Measurements from ENCODE around the gene PTPRG. TPM values are rescaled to one million over a fixed set of nuclear protein-coding genes. Genes with fewer than 3 reads are reported as not detected.

PTPRG gene
- total and polyA plus RNA-seq, 2 of the 13 experiments (the other 11 are each of a cell fraction or from before 2014, with no cell fraction given) = 8.0 to 25.3 TPM

DNA sequence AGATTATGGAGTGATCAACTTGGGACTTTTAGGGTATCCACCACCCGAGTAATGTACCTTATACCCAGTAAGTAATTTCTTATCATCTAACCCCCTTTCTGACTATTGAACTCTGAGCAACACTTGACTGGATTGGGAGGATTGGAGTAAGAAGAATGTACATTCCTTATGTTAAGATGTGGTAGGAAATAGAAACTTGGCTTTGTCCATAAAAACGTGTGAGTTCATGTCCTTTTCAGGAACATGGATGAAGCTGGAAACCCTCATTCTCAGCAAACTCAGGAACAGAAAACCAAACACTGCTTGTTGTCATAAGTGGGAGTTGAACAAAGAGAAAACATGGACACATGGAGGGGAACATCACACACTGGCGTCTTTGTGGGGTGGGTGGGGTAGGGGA, 112.3 kb downstream of the PTPRG start:
- Histone ChIP-seq H4K20me1 (ENCODE audit: insufficient read depth, low read length) (no peaks in the 10 kb centered on the region), H3K4me2 (ENCODE audit: low read depth, low read length) (no peak overlapping the region), H3K27ac (ENCODE audit: extremely low read length, insufficient read depth, low read length) (no peak overlapping the region), H3K79me2 (ENCODE audit: insufficient read depth, low read length) (peaks cover 8% of the 10 kb centered on the region), H3K36me3 (replicated peaks in 1 of 2; ENCODE audit: control insufficient read depth in 1 of 2, insufficient read depth in 2 of 2, low read length in 2 of 2) (no peaks in the 10 kb centered on the region; a peak in 2 of 5 replicates), H2AFZ (ENCODE audit: low read length) (no peak overlapping the region), H3K4me1 (ENCODE audit: insufficient read depth, low read length) (no peaks in the 10 kb centered on the region), H3K27me3 (ENCODE audit: control insufficient read depth in 1 of 2, insufficient read depth in 2 of 2, low read length in 2 of 2) (no peaks in the 10 kb centered on the region), H3K9me3 (ENCODE audit: low read length) (no peaks in the 10 kb centered on the region), H3K4me3 (replicated peaks in 1 of 3; ENCODE audit: insufficient read depth in 1 of 3, low read depth in 2 of 3, low read length in 3 of 3) (no peak overlapping the region), H3K9ac (ENCODE audit: insufficient read depth, low read depth, low read length) (no peak overlapping the region)
- 82% methylated on average over 3 of the region's 3 CpGs for WGBS (ENCODE audit: low lambda C conversion rate)
- BruUV-seq (replicated peaks) = no TSS peak
- ATAC-seq = no peak
- DNase-seq (ENCODE audit: low spot score) = no peak
- CTCF ChIA-PET (ENCODE audit: low intra/inter-chr PET ratio, low total read pairs) = no interaction called here
- in situ Hi-C loops (cut with HindIII; ENCODE audit: extremely low pct_ligation_motif_present, low pct_unique_long_range_greater_than_20kb) (no loop called here), intact Hi-C loops (cut with micrococcal nuclease; ENCODE audit: unreplicated experiment) (no loop called here)
- POLR2A ChIA-PET = no interaction called here
- no peak for FAIRE-seq
- TF ChIP-seq ZNF792 (CRISPR knock-in tag; IDR thresholded peaks at IDR 0.05) (no peak), ZNF878 (CRISPR knock-in tag; IDR thresholded peaks at IDR 0.05) (no peak), RFX3 (CRISPR knock-in tag; IDR thresholded peaks at IDR 0.05) (no peak), ZNF20 (CRISPR knock-in tag; IDR thresholded peaks at IDR 0.05) (no peak), CC2D1A (CRISPR knock-in tag; IDR thresholded peaks at IDR 0.05) (no peak), SMC3 (IDR thresholded peaks at IDR 0.05; ENCODE audit: low read length) (no peak), SP2 (CRISPR knock-in tag; IDR thresholded peaks at IDR 0.05) (no peak), SOX5 (CRISPR knock-in tag; IDR thresholded peaks at IDR 0.05; ENCODE audit: borderline replicate concordance) (no peak), RARG (CRISPR knock-in tag; IDR thresholded peaks at IDR 0.05; ENCODE audit: low read depth) (no peak)
- TF ChIP-seq, protein P1, sequence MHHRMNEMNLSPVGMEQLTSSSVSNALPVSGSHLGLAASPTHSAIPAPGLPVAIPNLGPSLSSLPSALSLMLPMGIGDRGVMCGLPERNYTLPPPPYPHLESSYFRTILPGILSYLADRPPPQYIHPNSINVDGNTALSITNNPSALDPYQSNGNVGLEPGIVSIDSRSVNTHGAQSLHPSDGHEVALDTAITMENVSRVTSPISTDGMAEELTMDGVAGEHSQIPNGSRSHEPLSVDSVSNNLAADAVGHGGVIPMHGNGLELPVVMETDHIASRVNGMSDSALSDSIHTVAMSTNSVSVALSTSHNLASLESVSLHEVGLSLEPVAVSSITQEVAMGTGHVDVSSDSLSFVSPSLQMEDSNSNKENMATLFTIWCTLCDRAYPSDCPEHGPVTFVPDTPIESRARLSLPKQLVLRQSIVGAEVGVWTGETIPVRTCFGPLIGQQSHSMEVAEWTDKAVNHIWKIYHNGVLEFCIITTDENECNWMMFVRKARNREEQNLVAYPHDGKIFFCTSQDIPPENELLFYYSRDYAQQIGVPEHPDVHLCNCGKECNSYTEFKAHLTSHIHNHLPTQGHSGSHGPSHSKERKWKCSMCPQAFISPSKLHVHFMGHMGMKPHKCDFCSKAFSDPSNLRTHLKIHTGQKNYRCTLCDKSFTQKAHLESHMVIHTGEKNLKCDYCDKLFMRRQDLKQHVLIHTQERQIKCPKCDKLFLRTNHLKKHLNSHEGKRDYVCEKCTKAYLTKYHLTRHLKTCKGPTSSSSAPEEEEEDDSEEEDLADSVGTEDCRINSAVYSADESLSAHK (CRISPR knock-in tag; IDR thresholded peaks at IDR 0.05; ENCODE audit: borderline replicate concordance) = no peak
- TF ChIP-seq, protein P2, sequence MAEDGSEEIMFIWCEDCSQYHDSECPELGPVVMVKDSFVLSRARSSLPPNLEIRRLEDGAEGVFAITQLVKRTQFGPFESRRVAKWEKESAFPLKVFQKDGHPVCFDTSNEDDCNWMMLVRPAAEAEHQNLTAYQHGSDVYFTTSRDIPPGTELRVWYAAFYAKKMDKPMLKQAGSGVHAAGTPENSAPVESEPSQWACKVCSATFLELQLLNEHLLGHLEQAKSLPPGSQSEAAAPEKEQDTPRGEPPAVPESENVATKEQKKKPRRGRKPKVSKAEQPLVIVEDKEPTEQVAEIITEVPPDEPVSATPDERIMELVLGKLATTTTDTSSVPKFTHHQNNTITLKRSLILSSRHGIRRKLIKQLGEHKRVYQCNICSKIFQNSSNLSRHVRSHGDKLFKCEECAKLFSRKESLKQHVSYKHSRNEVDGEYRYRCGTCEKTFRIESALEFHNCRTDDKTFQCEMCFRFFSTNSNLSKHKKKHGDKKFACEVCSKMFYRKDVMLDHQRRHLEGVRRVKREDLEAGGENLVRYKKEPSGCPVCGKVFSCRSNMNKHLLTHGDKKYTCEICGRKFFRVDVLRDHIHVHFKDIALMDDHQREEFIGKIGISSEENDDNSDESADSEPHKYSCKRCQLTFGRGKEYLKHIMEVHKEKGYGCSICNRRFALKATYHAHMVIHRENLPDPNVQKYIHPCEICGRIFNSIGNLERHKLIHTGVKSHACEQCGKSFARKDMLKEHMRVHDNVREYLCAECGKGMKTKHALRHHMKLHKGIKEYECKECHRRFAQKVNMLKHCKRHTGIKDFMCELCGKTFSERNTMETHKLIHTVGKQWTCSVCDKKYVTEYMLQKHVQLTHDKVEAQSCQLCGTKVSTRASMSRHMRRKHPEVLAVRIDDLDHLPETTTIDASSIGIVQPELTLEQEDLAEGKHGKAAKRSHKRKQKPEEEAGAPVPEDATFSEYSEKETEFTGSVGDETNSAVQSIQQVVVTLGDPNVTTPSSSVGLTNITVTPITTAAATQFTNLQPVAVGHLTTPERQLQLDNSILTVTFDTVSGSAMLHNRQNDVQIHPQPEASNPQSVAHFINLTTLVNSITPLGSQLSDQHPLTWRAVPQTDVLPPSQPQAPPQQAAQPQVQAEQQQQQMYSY (CRISPR knock-in tag; IDR thresholded peaks at IDR 0.05) = no peak
- TF ChIP-seq, protein P3, sequence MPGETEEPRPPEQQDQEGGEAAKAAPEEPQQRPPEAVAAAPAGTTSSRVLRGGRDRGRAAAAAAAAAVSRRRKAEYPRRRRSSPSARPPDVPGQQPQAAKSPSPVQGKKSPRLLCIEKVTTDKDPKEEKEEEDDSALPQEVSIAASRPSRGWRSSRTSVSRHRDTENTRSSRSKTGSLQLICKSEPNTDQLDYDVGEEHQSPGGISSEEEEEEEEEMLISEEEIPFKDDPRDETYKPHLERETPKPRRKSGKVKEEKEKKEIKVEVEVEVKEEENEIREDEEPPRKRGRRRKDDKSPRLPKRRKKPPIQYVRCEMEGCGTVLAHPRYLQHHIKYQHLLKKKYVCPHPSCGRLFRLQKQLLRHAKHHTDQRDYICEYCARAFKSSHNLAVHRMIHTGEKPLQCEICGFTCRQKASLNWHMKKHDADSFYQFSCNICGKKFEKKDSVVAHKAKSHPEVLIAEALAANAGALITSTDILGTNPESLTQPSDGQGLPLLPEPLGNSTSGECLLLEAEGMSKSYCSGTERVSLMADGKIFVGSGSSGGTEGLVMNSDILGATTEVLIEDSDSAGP (CRISPR knock-in tag; IDR thresholded peaks at IDR 0.05; ENCODE audit: borderline replicate concordance) = no peak
- TF ChIP-seq, protein P4, sequence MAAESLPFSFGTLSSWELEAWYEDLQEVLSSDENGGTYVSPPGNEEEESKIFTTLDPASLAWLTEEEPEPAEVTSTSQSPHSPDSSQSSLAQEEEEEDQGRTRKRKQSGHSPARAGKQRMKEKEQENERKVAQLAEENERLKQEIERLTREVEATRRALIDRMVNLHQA (CRISPR knock-in tag; IDR thresholded peaks at IDR 0.05) = no peak

All from HepG2 (cell line).